Breast epithelium (tissue), 3 donors: ENCODE measurements around the gene SASH3.

ENCODE experiments used
- POLR2A ChIP-seq: fragments of 450-650 bp; IDR thresholded peaks from one replicate; pipeline ENCODE4 v1.6.1; 2016; ENCODE audit warnings: antibody characterized with exemption, mild to moderate bottlenecking, moderate library complexity
- TF ChIP-seq, protein P1 (sequence below), 3 donors: fragments of 450-650 bp; IDR thresholded peaks; one replicate each; pipeline ENCODE4 v1.5.1; 2016 to 2017; ENCODE audit warnings: antibody characterized with exemption in 3 of 3, mild to moderate bottlenecking in 3 of 3, moderate library complexity in 3 of 3

DNA sequence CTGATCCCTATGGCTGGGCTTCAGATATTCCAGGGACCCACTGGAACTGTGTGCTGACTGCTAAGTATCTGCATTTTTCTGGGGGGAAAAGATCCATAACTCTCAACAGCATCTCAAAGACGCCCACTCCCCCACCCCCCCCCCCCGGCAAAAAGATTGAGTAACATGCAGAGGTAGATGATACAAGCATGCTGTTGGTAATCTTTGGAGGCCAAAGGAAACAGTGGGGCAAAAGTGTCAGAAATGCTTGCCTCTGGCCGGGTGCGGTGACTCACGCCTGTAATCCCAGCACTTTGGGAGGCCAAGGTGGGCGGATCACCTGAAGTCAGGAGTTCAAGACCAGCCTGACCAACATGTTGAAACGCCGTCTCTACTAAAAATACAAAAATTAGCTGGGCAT lies 28.8 kb upstream of the SASH3 start:
- TF ChIP-seq, protein P1, sequence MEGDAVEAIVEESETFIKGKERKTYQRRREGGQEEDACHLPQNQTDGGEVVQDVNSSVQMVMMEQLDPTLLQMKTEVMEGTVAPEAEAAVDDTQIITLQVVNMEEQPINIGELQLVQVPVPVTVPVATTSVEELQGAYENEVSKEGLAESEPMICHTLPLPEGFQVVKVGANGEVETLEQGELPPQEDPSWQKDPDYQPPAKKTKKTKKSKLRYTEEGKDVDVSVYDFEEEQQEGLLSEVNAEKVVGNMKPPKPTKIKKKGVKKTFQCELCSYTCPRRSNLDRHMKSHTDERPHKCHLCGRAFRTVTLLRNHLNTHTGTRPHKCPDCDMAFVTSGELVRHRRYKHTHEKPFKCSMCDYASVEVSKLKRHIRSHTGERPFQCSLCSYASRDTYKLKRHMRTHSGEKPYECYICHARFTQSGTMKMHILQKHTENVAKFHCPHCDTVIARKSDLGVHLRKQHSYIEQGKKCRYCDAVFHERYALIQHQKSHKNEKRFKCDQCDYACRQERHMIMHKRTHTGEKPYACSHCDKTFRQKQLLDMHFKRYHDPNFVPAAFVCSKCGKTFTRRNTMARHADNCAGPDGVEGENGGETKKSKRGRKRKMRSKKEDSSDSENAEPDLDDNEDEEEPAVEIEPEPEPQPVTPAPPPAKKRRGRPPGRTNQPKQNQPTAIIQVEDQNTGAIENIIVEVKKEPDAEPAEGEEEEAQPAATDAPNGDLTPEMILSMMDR (IDR thresholded peaks at IDR 0.05): no peak
- TF ChIP-seq POLR2A: no peak
